ENCODE data around the gene SV2B.

GRCh38 chr15:91281947-91282346, 181.9 kb downstream of the SV2B start:
- TF ChIP-seq POLR2A (IDR thresholded peaks at IDR 0.05) (no peak), POLR2AphosphoS5 (IDR thresholded peaks at IDR 0.05) (no peak)
